ENCODE results near the gene SNRNP40. TPM values are rescaled to one million over a fixed set of nuclear protein-coding genes. Genes with fewer than 3 reads are reported as not detected.

SNRNP40 gene
- total and polyA plus RNA-seq, 2 experiments from 2014 or later = 90.0 to 135 TPM

- TF ChIP-seq JUNB (IDR thresholded peaks at IDR 0.05; ENCODE audit: unreplicated experiment) (no peak), EZH2phosphoT487 (IDR thresholded peaks at IDR 0.05; ENCODE audit: unreplicated experiment) (no peak), REST (IDR thresholded peaks at IDR 0.05; ENCODE audit: unreplicated experiment) (no peak), STAT1 (IDR thresholded peaks at IDR 0.05; ENCODE audit: unreplicated experiment) (no peak), CREB1 (CRISPR knock-in tag; IDR thresholded peaks at IDR 0.05; ENCODE audit: low read depth) (no peak), EZH2 (IDR thresholded peaks at IDR 0.05; ENCODE audit: low read depth, unreplicated experiment) (no peak)
These were observed 6.3 kb upstream of the SNRNP40 start (continued) for GRCh38 chr1:31302709-31303441.

GRCh38 chr1:31300193-31300592 is 3.6 kb upstream of the SNRNP40 start:
- no peak for ATAC-seq
- no peak overlapping the region for H3K4me3 Mint-ChIP-seq
- H3K27me3 Mint-ChIP-seq (ENCODE audit: insufficient read depth, low read depth, poor library complexity) = no peaks in the 10 kb centered on the region

More at GRCh38 chr1:31300193-31300592, 3.6 kb upstream of the SNRNP40 start:
- no peak for DNase-seq (ENCODE audit: low spot score)
- Histone ChIP-seq H3K79me2 (replicated peaks; ENCODE audit: insufficient read depth) (peaks cover 93% of the 10 kb centered on the region), H3K4me2 (no peak overlapping the region), H3K36me3 (ENCODE audit: insufficient read depth) (no peaks in the 10 kb centered on the region), H4K20me1 (replicated peaks; ENCODE audit: insufficient read depth) (peaks cover 18% of the 10 kb centered on the region), H3K27ac (ENCODE audit: low read depth) (no peak overlapping the region), H2AFZ (no peak overlapping the region), H3F3A (replicated peaks; ENCODE audit: low read depth) (peaks cover 2% of the 10 kb centered on the region; the same call in 1 of the 2 replicates), H3K27me3 (ENCODE audit: insufficient read depth) (no peaks in the 10 kb centered on the region), H3K9me2 (ENCODE audit: insufficient read depth) (no peaks in the 10 kb centered on the region), H3K4me3 (no peak overlapping the region), H3K4me1 (ENCODE audit: insufficient read depth) (peaks cover 4% of the 10 kb centered on the region)
- TF ChIP-seq JUNB (IDR thresholded peaks at IDR 0.05; ENCODE audit: unreplicated experiment) (no peak), EZH2 (IDR thresholded peaks at IDR 0.05; ENCODE audit: low read depth, unreplicated experiment) (no peak), CTCF (conservative IDR thresholded peaks at IDR 0.05; ENCODE audit: low read depth in 2 of 2) (no peak), ZNF114 (CRISPR knock-in tag; IDR thresholded peaks at IDR 0.05) (no peak), EZH2phosphoT487 (IDR thresholded peaks at IDR 0.05; ENCODE audit: unreplicated experiment) (no peak)
- H3K4me1 Mint-ChIP-seq = peaks cover 8% of the 10 kb centered on the region
- H3K9me3 Mint-ChIP-seq = no peaks in the 10 kb centered on the region
- no peak overlapping the region for H3K27ac Mint-ChIP-seq
- H3K36me3 Mint-ChIP-seq (ENCODE audit: low read depth) = peaks cover 5% of the 10 kb centered on the region
